ENCODE results near the gene MYRIP. TPM values are rescaled to one million over a fixed set of nuclear protein-coding genes. Genes with fewer than 3 reads are reported as not detected.

Gene MYRIP
- total RNA-seq, 1 donor from 2014 or later: 0.53 TPM

DNA sequence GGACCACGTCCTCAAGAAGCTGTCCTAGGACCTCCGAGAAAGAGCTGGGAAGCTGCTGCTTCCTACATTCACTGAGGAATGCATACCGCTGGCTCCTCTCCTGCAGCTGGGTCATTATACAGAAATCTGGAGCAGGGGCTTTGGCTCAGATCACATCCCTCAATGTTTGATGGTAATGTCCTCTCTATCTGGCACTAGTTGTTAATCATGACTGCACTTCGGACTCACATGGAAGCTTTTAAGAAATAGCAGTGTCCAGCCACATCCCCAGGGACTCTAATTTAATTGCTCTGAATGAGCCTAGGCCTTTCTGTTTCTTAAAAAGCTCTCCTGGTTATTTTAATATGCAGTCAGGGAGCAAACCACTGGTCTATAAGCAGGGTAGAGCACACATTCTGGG is 25.7 kb upstream of the MYRIP start:
- H3K27ac Mint-ChIP-seq: no peak overlapping the region
- H3K9me3 Mint-ChIP-seq: no peaks in the 10 kb centered on the region

DNA sequence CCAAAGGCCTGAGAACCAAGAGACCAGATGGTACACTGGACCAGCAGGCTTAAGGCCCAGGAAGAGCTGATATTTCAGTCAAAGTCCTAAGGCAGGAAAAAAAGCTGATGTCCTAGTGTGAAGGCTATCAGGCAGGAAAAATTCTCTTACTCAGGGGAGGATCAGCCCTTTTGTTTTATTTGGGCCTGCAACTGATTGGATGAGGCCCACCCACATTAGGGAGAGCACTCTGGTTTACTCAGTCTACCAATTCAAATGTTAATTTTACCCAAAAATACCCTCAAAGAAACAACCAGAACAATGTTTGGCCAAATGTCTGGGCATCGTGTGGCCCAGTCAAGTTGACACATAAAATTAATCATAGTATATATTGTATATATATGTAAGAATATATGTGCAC is 24.5 kb upstream of the MYRIP start:
- H3K27me3 Mint-ChIP-seq: peaks cover 40% of the 10 kb centered on the region
- no peak overlapping the region for H3K27ac Mint-ChIP-seq
- TF ChIP-seq, protein P1, sequence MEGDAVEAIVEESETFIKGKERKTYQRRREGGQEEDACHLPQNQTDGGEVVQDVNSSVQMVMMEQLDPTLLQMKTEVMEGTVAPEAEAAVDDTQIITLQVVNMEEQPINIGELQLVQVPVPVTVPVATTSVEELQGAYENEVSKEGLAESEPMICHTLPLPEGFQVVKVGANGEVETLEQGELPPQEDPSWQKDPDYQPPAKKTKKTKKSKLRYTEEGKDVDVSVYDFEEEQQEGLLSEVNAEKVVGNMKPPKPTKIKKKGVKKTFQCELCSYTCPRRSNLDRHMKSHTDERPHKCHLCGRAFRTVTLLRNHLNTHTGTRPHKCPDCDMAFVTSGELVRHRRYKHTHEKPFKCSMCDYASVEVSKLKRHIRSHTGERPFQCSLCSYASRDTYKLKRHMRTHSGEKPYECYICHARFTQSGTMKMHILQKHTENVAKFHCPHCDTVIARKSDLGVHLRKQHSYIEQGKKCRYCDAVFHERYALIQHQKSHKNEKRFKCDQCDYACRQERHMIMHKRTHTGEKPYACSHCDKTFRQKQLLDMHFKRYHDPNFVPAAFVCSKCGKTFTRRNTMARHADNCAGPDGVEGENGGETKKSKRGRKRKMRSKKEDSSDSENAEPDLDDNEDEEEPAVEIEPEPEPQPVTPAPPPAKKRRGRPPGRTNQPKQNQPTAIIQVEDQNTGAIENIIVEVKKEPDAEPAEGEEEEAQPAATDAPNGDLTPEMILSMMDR (conservative IDR thresholded peaks at IDR 0.05): no peak
- no peaks in the 10 kb centered on the region for H3K9me3 Mint-ChIP-seq
- no peaks in the 10 kb centered on the region for H3K4me1 Mint-ChIP-seq (ENCODE audit: unreplicated experiment)
- DNase-seq (ENCODE audit: extremely low spot score, unreplicated experiment): no peak
- H3K36me3 Mint-ChIP-seq: no peaks in the 10 kb centered on the region
- no peak overlapping the region for H3K4me3 Mint-ChIP-seq

More for the DNA sequence above, 25.7 kb upstream of the MYRIP start:
- peaks cover 37% of the 10 kb centered on the region for H3K27me3 Mint-ChIP-seq
- no peaks in the 10 kb centered on the region for H3K36me3 Mint-ChIP-seq
- DNase-seq (ENCODE audit: extremely low spot score, unreplicated experiment): no peak
- TF ChIP-seq, protein P1 (conservative IDR thresholded peaks at IDR 0.05): no peak
- H3K4me1 Mint-ChIP-seq (ENCODE audit: unreplicated experiment): no peaks in the 10 kb centered on the region
- no peak overlapping the region for H3K4me3 Mint-ChIP-seq

DNA sequence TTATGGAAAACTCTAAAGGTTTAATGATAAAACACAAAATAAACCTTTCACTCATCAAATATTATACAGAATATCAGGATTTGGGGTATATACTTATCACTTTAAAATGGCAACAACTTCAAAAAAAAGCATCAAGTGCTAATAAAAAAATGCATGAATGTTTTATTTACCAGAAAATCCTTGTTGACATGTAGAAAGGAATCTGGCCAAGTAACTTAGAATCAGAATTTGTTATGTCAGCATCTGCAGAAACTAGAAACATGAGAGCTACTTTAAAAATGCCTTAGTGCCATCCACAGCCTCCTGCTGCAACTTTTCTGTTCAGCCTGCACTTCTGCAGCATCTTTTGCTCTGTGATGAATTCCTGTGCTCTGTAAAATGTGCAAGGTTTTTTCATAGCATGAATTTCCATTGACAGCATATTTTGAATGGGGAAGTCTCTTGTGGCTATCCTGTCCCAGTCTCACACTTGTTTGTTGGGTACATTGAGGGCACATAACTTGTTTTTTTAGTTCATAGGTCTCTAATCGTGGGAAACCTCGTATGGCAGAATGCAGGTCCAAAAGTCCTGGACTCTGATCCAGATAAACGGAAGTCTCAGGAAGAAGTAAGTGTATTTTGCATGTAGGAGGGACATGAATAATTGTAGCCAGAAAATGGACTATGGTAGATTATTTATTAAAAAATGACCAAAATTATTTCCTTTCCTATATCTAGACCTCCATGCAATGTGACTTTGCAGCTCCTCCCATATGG is 21.1 kb upstream of the MYRIP start:
- TF ChIP-seq, protein P1 (conservative IDR thresholded peaks at IDR 0.05): no peak
- no peak overlapping the region for H3K4me3 Mint-ChIP-seq
- no peaks in the 10 kb centered on the region for H3K4me1 Mint-ChIP-seq (ENCODE audit: unreplicated experiment)
- peaks cover 33% of the 10 kb centered on the region for H3K27me3 Mint-ChIP-seq
- H3K27ac Mint-ChIP-seq: no peak overlapping the region
- no peaks in the 10 kb centered on the region for H3K9me3 Mint-ChIP-seq
- DNase-seq (ENCODE audit: extremely low spot score, unreplicated experiment): no peak
- H3K36me3 Mint-ChIP-seq: no peaks in the 10 kb centered on the region

DNA sequence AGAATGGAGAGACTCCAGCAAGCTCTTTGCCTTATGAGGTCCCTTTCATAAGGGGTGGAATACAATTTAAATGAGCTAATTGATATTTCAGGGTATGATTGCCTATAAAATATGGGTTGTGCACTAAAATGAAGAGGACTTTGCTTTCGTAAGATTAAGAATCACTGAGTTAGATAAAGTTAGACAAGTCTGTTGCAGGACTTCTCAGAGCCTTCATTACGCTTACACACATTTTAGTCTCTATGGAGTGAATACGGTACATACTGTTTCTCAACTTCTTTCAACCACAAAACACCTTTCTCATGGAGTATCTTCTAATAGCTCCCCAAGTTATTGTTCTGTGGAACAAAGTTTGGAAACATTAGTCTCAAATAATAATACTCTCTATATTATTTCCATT is 17.8 kb upstream of the MYRIP start:
- TF ChIP-seq, protein P1 (conservative IDR thresholded peaks at IDR 0.05): no peak
- DNase-seq (ENCODE audit: extremely low spot score, unreplicated experiment): no peak
- Mint-ChIP-seq H3K4me1 (ENCODE audit: unreplicated experiment) (no peaks in the 10 kb centered on the region), H3K27me3 (peaks cover 58% of the 10 kb centered on the region), H3K9me3 (no peaks in the 10 kb centered on the region), H3K27ac (no peak overlapping the region), H3K4me3 (no peak overlapping the region), H3K36me3 (no peaks in the 10 kb centered on the region)

DNA sequence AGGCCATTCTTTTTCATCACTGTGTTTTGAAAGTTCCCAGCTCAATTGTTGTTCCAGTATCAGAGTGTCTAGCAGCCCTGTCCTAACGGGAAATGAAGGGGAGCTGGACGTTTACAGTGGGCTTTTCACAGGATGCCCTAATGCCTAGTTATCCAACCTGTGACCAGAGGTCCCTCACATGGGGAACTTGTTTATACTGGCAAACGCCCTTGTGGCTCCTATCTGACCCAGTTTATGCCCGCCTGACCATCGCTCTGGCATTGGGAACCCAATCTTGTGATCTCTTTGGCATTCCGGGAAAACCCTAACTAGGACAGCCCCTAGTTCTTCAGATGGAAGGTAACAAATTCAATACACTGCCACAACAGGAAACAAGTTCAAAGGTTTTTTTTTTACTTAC is 14.5 kb upstream of the MYRIP start:
- Mint-ChIP-seq H3K4me1 (ENCODE audit: unreplicated experiment) (no peaks in the 10 kb centered on the region), H3K27me3 (peaks cover 66% of the 10 kb centered on the region), H3K27ac (no peak overlapping the region), H3K9me3 (no peaks in the 10 kb centered on the region), H3K36me3 (no peaks in the 10 kb centered on the region), H3K4me3 (no peak overlapping the region)
- DNase-seq (ENCODE audit: extremely low spot score, unreplicated experiment): no peak
- TF ChIP-seq, protein P1 (conservative IDR thresholded peaks at IDR 0.05): no peak

Measured in type B pancreatic cell (in vitro differentiated cells).